ENCODE measurements around the gene NTRK2.

GRCh38 chr9:84898188-84898587, 228.7 kb downstream of the NTRK2 start:
- TF ChIP-seq, protein P1, sequence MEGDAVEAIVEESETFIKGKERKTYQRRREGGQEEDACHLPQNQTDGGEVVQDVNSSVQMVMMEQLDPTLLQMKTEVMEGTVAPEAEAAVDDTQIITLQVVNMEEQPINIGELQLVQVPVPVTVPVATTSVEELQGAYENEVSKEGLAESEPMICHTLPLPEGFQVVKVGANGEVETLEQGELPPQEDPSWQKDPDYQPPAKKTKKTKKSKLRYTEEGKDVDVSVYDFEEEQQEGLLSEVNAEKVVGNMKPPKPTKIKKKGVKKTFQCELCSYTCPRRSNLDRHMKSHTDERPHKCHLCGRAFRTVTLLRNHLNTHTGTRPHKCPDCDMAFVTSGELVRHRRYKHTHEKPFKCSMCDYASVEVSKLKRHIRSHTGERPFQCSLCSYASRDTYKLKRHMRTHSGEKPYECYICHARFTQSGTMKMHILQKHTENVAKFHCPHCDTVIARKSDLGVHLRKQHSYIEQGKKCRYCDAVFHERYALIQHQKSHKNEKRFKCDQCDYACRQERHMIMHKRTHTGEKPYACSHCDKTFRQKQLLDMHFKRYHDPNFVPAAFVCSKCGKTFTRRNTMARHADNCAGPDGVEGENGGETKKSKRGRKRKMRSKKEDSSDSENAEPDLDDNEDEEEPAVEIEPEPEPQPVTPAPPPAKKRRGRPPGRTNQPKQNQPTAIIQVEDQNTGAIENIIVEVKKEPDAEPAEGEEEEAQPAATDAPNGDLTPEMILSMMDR (IDR thresholded peaks at IDR 0.05), result no peak
- TF ChIP-seq POLR2A (IDR thresholded peaks at IDR 0.05) (no peak), EP300 (IDR thresholded peaks at IDR 0.05) (no peak), POLR2AphosphoS5 (IDR thresholded peaks at IDR 0.05) (no peak)
